ENCODE results near the gene BLTP2.

GRCh38 chr17:28598389-28598788 lies 46.6 kb downstream of the BLTP2 start:
- TF ChIP-seq SIN3A (IDR thresholded peaks at IDR 0.05; ENCODE audit: borderline replicate concordance, insufficient read depth, low read length) (no peak), TAF1 (IDR thresholded peaks at IDR 0.05; ENCODE audit: borderline replicate concordance, insufficient read depth, low read length) (no peak), POLR2AphosphoS5 (IDR thresholded peaks at IDR 0.05; ENCODE audit: low read depth, low read length) (no peak; the same call in 1 of the 2 replicates)
